GM18861 (cell line): ENCODE measurements around the gene ISCU.
"Not testable (repeated sequence)": the region's sequence is repeated elsewhere in the genome, so short reads cannot be mapped to it uniquely, and the experiment has no call there.

Experiments used
- ATAC-seq: cut with Tn5 transposase; IDR thresholded peaks from one replicate; pipeline ENCODE4 v1.9.1; 2021; ENCODE audit not compliant: unreplicated experiment

The ISCU gene

GRCh38 chr12:108586306-108586705, 23.9 kb downstream of the ISCU start:
- no peak for ATAC-seq

DNA sequence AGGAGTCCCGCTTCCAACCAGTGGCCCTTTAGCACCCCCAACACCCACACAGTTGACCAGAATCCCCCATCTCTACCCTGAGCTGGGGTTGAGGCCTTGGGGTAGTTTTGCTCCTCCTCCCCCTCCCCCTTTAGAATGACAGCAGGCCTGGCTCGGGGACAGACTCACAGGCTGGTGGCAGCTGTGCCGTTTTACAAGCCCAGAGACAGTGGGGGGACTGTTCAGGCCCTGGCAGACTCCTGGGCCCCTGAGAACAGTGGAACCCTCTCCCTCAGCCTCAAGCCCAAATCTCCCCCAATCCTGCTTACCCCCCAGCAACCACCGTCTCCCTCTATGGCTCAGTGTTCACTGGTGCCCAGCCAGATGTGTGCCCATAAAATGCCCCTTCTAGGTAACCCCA, 25.4 kb downstream of the ISCU start:
- ATAC-seq = no peak

- ATAC-seq = no peak
Measured at GRCh38 chr12:108589028-108589839, 26.8 kb downstream of the ISCU start.

DNA sequence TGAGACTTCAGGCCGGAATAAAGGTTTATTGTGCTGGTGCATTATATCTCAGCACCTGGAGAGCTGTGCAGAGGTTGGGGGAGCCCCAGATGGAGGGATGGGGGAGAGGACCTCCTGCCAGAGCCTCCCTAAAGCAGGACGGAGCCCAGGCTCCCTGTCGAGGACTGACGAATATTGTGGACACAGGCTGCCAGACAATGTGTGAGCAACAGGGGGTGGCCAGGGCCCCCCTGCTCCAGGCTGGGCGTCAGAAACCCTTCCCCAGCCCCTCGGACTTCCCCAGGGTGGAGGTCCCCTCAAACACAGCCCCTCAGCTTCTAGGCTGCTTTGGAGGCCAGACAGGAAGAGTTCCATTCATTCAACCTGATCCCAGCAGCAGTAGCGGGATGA, 27.4 kb downstream of the ISCU start:
- ATAC-seq = no peak

GRCh38 chr12:108590463-108590862, 28.1 kb downstream of the ISCU start:
- ATAC-seq = not testable (repeated sequence)

GRCh38 chr12:108591267-108591980, 29.0 kb downstream of the ISCU start:
- ATAC-seq = no peak

GRCh38 chr12:108592033-108592909, 29.9 kb downstream of the ISCU start:
- ATAC-seq = no peak

GRCh38 chr12:108594323-108594903, 32.0 kb downstream of the ISCU start:
- ATAC-seq = no peak

DNA sequence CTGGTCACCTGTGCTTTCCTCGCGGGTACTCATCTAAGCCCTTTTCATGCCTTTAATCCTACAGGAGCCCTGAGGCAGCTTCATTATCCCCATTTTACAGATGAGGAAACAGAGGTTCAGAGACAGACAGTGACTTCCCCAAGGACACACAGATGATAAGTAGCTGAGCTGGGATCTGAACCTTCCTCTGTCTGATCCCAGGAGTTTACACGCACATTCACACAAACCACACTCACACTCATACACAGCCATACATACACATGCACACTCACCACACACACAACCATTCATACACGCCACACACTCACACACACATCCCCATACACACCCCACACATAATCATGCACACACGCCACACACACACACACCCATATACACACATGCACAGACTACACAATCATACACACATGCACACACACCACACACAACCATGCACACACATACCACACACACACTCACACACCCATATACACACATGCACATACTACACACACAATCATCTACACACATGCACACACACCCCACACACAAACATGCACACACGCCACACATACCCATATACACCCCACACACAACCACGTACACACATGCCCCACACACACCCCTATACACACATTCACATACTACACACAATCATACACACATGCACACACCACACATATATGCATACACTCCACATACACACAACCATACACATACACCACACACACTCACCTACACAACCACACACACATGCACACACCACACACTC, 32.7 kb downstream of the ISCU start:
- ATAC-seq = no peak

GRCh38 chr12:108595711-108596647, 33.6 kb downstream of the ISCU start:
- no peak for ATAC-seq

- no peak for ATAC-seq
Measured at GRCh38 chr12:108596854-108597558, 34.6 kb downstream of the ISCU start.

GRCh38 chr12:108597559-108598471, 35.4 kb downstream of the ISCU start, which contains the start of gene TMEM119:
Gene TMEM119, minus strand, starts transcription at chr12:108598084. Its CDS starts 5,701 bp downstream, at chr12:108592383.
- no peak for ATAC-seq

GRCh38 chr12:108598553-108599250, 36.3 kb downstream of the ISCU start:
- ATAC-seq = no peak

DNA sequence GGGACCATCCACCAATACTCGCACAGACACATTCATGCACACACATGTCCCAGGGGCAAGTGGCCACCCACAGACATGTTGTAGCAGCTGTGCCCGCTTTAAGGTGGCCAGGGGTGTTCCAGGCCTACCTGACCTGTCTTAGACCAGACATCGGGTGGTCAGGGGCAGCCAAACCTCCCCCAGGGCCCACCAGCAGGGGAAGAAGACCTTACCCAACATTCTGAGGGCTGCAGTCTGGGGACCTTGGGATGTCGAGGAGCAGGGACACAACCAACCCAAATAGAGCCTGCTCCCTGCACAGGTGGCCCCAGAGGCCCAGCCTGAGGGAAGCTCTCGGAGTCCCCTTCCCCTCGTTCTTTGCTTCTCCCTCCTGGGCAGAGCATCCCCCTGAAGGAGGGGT, 37.1 kb downstream of the ISCU start:
- no peak for ATAC-seq

DNA sequence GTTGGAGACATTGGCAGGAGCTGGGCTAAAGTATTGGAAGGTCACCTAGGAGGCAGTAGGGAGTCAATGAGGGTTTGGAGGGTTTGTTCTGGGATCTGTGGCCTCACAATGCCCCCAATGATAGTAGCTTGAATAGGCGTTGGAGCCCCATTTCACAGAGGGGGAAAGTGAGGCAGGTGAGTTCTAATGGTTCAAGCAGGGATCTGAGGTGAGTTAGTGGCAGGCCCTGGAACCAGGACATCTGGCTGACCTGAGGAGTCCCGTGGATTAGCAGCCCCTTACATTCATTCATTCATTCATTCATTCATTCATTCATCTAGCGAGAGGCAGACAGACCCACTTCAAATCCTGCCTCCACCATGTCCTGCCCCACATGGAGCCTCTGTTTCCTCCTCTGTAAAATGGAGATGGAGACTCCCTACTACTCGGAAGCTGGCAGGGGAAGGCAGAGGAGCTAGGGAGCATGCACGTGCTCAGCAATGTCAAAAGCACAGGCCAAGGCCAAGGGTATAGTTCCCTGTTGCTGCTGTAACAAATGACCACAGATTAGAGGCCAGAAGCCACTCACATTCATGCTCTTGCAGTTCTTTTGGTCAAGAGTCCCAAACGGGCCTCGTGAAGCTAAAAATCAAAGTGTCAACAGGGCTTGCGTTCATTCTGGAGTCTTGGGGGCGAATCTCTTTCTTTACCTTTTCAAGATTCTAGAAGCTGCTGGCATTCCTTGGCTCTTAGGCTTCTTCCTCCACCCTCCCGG, 37.7 kb downstream of the ISCU start:
- no peak for ATAC-seq

GRCh38 chr12:108600702-108601007, 38.3 kb downstream of the ISCU start:
- no peak for ATAC-seq
